HG02943 (cell line): Measurements from ENCODE around the gene ALDH1B1.

Experiments
- ATAC-seq: cut with Tn5 transposase; IDR thresholded peaks from one replicate; pipeline ENCODE4 v1.9.1; 2021; ENCODE audit warnings: mild to moderate bottlenecking, low read depth, moderate library complexity; ENCODE audit not compliant: unreplicated experiment

ALDH1B1 gene

GRCh38 chr9:38413283-38413682 is 20.8 kb downstream of the ALDH1B1 start:
- ATAC-seq: no peak

GRCh38 chr9:38414040-38414723 is 21.7 kb downstream of the ALDH1B1 start:
- no peak for ATAC-seq

- no peak for ATAC-seq
Measured at GRCh38 chr9:38415856-38416255, 23.4 kb downstream of the ALDH1B1 start.

- ATAC-seq: no peak
Measured at GRCh38 chr9:38416461-38416860, 24.0 kb downstream of the ALDH1B1 start.

- no peak for ATAC-seq
Measured at GRCh38 chr9:38417003-38417945, 24.8 kb downstream of the ALDH1B1 start.

- ATAC-seq: no peak
Measured at GRCh38 chr9:38418366-38418765, 25.9 kb downstream of the ALDH1B1 start.

- ATAC-seq: no peak
Measured at GRCh38 chr9:38419181-38419580, 26.7 kb downstream of the ALDH1B1 start.

GRCh38 chr9:38421498-38422211 is 29.2 kb downstream of the ALDH1B1 start:
- ATAC-seq: no peak

- no peak for ATAC-seq
Measured at GRCh38 chr9:38422555-38423260, 30.2 kb downstream of the ALDH1B1 start.

GRCh38 chr9:38423273-38423972 is 30.9 kb downstream of the ALDH1B1 start:
- ATAC-seq: no peak

- ATAC-seq: no peak
Measured at GRCh38 chr9:38423973-38424843, 31.7 kb downstream of the ALDH1B1 start, which contains the start of gene IGFBPL1. Gene IGFBPL1, minus strand, starts transcription at chr9:38424454. Its CDS starts 30 bp downstream, at chr9:38424424.

GRCh38 chr9:38424918-38425317 is 32.4 kb downstream of the ALDH1B1 start:
- no peak for ATAC-seq

- no peak for ATAC-seq
Measured at GRCh38 chr9:38428062-38428461, 35.6 kb downstream of the ALDH1B1 start.

GRCh38 chr9:38431116-38431515 is 38.6 kb downstream of the ALDH1B1 start:
- ATAC-seq: no peak

- no peak for ATAC-seq
Measured at GRCh38 chr9:38432922-38433510, 40.5 kb downstream of the ALDH1B1 start.

- ATAC-seq: no peak
Measured at GRCh38 chr9:38434365-38434764, 41.9 kb downstream of the ALDH1B1 start.

GRCh38 chr9:38434853-38435252 is 42.4 kb downstream of the ALDH1B1 start:
- ATAC-seq: no peak

- no peak for ATAC-seq
Measured at GRCh38 chr9:38435521-38435920, 43.0 kb downstream of the ALDH1B1 start.
